GM20000 (cell line): ENCODE measurements around the gene CCDC57.

Experiments
- DNase-seq: peaks from one replicate; pipeline ENCODE4 v3.0.0; 2012; ENCODE audit warnings: low spot score
- TF ChIP-seq, protein P1 (sequence below): IDR thresholded peaks from 2 replicates; pipeline ENCODE4 v1.5.1; 2012; ENCODE audit warnings: mild to moderate bottlenecking, control low read depth; ENCODE audit errors: extremely low read depth, missing control alignments

Gene CCDC57

GRCh38 chr17:82204831-82205719 is 7.6 kb downstream of the CCDC57 start:
- no peak for DNase-seq
- TF ChIP-seq, protein P1, sequence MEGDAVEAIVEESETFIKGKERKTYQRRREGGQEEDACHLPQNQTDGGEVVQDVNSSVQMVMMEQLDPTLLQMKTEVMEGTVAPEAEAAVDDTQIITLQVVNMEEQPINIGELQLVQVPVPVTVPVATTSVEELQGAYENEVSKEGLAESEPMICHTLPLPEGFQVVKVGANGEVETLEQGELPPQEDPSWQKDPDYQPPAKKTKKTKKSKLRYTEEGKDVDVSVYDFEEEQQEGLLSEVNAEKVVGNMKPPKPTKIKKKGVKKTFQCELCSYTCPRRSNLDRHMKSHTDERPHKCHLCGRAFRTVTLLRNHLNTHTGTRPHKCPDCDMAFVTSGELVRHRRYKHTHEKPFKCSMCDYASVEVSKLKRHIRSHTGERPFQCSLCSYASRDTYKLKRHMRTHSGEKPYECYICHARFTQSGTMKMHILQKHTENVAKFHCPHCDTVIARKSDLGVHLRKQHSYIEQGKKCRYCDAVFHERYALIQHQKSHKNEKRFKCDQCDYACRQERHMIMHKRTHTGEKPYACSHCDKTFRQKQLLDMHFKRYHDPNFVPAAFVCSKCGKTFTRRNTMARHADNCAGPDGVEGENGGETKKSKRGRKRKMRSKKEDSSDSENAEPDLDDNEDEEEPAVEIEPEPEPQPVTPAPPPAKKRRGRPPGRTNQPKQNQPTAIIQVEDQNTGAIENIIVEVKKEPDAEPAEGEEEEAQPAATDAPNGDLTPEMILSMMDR = no peak

DNA sequence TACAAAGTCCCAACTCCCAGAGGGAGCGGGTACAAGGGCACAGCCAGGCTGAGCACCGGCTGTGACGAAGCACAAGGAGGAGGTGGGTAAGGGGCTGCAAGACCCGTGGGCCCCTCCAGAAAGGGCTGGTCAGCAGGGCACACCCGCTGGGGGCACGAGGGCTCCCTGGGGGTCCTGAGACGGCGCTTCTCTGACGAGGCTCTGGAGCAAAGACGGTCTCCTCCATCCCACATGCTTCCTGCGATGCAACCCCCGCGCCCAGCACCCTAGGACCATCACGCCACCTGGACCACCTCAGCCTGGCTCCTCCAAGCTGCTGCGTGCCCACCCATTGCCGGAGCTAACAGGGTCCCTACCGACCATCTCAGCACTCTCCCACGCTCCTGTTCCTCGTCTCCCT is 8.7 kb downstream of the CCDC57 start:
- no peak for DNase-seq
- TF ChIP-seq, protein P1 = no peak

- TF ChIP-seq, protein P1 = no peak
- DNase-seq = no peak
Measured at GRCh38 chr17:82202981-82203380, 9.7 kb downstream of the CCDC57 start.

- DNase-seq = no peak
- TF ChIP-seq, protein P1 = no peak
Measured at GRCh38 chr17:82201498-82201910, 11.1 kb downstream of the CCDC57 start.

- DNase-seq = no peak
Measured at GRCh38 chr17:82200743-82201497, 11.7 kb downstream of the CCDC57 start.

GRCh38 chr17:82200135-82200534 is 12.5 kb downstream of the CCDC57 start:
- TF ChIP-seq, protein P1 = no peak
- DNase-seq = no peak

More at GRCh38 chr17:82200743-82201497, 11.7 kb downstream of the CCDC57 start:
- TF ChIP-seq, protein P1 = no peak

DNA sequence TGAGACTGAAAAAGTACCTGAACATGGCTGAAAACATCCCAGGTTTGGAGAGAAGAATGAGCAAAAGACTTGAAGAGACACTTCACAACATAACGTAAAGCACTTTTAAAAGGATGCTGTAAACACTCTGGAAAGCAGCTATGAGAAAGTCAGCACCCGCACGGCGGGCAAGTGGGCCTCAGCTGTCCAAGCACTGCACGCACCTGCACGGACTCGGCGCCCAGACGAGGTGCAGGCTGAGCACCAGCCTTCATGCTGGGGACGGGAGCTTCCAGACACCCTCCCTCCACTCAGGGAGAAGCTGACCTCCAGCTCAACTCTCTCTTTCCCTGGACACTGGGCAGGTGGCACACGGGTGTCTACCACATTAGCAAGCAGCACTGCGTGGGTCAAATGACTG is 13.1 kb downstream of the CCDC57 start:
- DNase-seq = no peak
- TF ChIP-seq, protein P1 = no peak
